Measurements from ENCODE around the gene SELP.
"Not testable (repeated sequence)": the region's sequence is repeated elsewhere in the genome, so short reads cannot be mapped to it uniquely, and the experiment has no call there.

DNA sequence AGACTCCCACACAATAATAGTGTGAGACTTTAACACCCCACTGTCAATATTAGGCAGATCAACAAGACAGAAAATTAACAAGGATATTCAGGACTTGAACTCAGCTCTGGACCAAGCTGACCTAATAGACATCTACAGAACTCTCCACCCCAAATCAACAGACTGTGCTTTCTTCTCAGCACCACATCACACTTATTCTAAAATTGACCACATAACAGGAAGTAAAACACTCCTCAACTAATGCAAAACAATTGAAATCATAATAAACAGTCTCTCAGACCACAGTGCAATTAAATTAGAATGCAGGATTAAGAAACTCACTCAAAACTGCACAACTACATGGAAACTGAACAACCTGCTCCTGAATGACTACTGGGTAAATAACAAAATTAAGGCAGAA lies 28.9 kb upstream of the SELP start:
- TF ChIP-seq, protein P1, sequence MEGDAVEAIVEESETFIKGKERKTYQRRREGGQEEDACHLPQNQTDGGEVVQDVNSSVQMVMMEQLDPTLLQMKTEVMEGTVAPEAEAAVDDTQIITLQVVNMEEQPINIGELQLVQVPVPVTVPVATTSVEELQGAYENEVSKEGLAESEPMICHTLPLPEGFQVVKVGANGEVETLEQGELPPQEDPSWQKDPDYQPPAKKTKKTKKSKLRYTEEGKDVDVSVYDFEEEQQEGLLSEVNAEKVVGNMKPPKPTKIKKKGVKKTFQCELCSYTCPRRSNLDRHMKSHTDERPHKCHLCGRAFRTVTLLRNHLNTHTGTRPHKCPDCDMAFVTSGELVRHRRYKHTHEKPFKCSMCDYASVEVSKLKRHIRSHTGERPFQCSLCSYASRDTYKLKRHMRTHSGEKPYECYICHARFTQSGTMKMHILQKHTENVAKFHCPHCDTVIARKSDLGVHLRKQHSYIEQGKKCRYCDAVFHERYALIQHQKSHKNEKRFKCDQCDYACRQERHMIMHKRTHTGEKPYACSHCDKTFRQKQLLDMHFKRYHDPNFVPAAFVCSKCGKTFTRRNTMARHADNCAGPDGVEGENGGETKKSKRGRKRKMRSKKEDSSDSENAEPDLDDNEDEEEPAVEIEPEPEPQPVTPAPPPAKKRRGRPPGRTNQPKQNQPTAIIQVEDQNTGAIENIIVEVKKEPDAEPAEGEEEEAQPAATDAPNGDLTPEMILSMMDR (IDR thresholded peaks at IDR 0.05) = not testable (repeated sequence)
- TF ChIP-seq ZFX (IDR thresholded peaks at IDR 0.05; ENCODE audit: borderline replicate concordance) = not testable (repeated sequence)
